Activated B cell treated with CpG ODN at 0.5 μM for 24 hours (primary cell): ENCODE data around the gene ZNF354B. TPM values are rescaled to one million over a fixed set of nuclear protein-coding genes. Genes with fewer than 3 reads are reported as not detected.
A peak's percentile ranks its signal among the peaks of the same experiment; 100 is the strongest.

Experiments
- ATAC-seq: fragments of 200-7000 bp; cut with Tn5 transposase; one replicate; pipeline ENCODE4 v1.10.0; 2021; ENCODE audit warnings: low read depth, mild to moderate bottlenecking, moderate library complexity
- CTCF ChIA-PET: fragments of 350-600 bp; sonication (Branson Sonifier 250); formaldehyde crosslinking; loops from one replicate; lab custom pipeline; 2021; ENCODE audit warnings: antibody characterized with exemption; lab: Charles Lee
- POLR2A ChIA-PET: fragments of 350-600 bp; sonication (Branson Sonifier 250); formaldehyde crosslinking; loops from one replicate; lab custom pipeline; 2021; ENCODE audit warnings: antibody characterized with exemption; lab: Charles Lee
- DNase-seq: peaks from one replicate; pipeline ENCODE4 v3.0.0; 2022
- H3K27ac Mint-ChIP-seq: one replicate; pipeline ENCODE4 v1.8.0; 2020; ENCODE audit warnings: mixed read lengths
- H3K27me3 Mint-ChIP-seq: one replicate; pipeline ENCODE4 v1.8.0; 2021; ENCODE audit warnings: mixed read lengths
- H3K36me3 Mint-ChIP-seq: one replicate; pipeline ENCODE4 v1.8.0; 2021; ENCODE audit warnings: low read depth, mixed read lengths
- H3K4me1 Mint-ChIP-seq: one replicate; pipeline ENCODE4 v1.8.0; 2021; ENCODE audit warnings: mixed read lengths
- H3K4me3 Mint-ChIP-seq: one replicate; pipeline ENCODE4 v1.8.0; 2020; ENCODE audit warnings: mild to moderate bottlenecking, mixed read lengths
- H3K9me3 Mint-ChIP-seq: one replicate; pipeline ENCODE4 v1.8.0; 2020; ENCODE audit warnings: mixed read lengths
- CTCF ChIP-seq: fragments of 200-600 bp; IDR thresholded peaks from one replicate; pipeline ENCODE4 v1.8.0; 2022; ENCODE audit warnings: antibody characterized with exemption, mild to moderate bottlenecking
- intact Hi-C: fragments of 100-400 bp; cut with micrococcal nuclease; formaldehyde crosslinking; loops from one replicate; pipeline ENCODE4 v1.15.1; 2024
- total RNA-seq: library from RNA; stranded (reverse); gene quantifications from 2 replicates; pipeline ENCODE4 v1.2.3, GENCODE V29; 2022

Gene ZNF354B
- total RNA-seq, 1 donor from 2014 or later: 20.0 TPM

GRCh38 chr5:178883815-178884430, 24.2 kb downstream of the ZNF354B start:
- Mint-ChIP-seq H3K9me3 (peaks cover 46% of the 10 kb centered on the region), H3K27ac (no peak overlapping the region), H3K4me3 (no peak overlapping the region), H3K27me3 (no peaks in the 10 kb centered on the region), H3K36me3 (peaks cover 88% of the 10 kb centered on the region), H3K4me1 (no peaks in the 10 kb centered on the region)
- ATAC-seq (no peak), DNase-seq (no peak)
- POLR2A ChIA-PET: no interaction called here
- no peak for TF ChIP-seq CTCF
- CTCF ChIA-PET: no interaction called here
- intact Hi-C loops: no loop called here

- intact Hi-C loops: loop anchor here (1.0 to 5.0 kb wide), 3 partner anchors 37 to 166 kb away; partner anchors contain the start of genes ZNF354B, ZNF354C and ZNF879
- H3K27ac Mint-ChIP-seq: no peak within 1 kb of the TSS
- DNase-seq (peak; percentile 41), ATAC-seq (peak; percentile 93)
- ChIA-PET POLR2A (interaction anchor here (0.7 to 1.4 kb wide), 2 partner anchors 36 to 169 kb away, joined by 4 to 6 read pairs; partner anchors contain the start of gene ZNF354B), CTCF (interaction anchor here (0.7 kb wide), 1 partner anchor 165 kb away, joined by 3 read pairs; no protein-coding TSS in a partner anchor)
- H3K27me3 Mint-ChIP-seq: no peaks in the 10 kb centered on the region
- H3K9me3 Mint-ChIP-seq: no peaks in the 10 kb centered on the region
- no peak for TF ChIP-seq CTCF
- H3K36me3 Mint-ChIP-seq: peaks cover 5% of the 10 kb centered on the region
- H3K4me3 Mint-ChIP-seq: peak within 1 kb of the TSS; percentile 82
- H3K4me1 Mint-ChIP-seq: peaks cover 12% of the 10 kb centered on the region
Measured at GRCh38 chr5:178895615-178896571, 36.1 kb downstream of the ZNF354B start, which contains the start of gene ZFP2. ZFP2 (plus strand) TSS chr5:178895913; CDS start chr5:178931314, 35,401 bp downstream.

GRCh38 chr5:178899289-178899688, 39.5 kb downstream of the ZNF354B start:
- ATAC-seq (no peak), DNase-seq (no peak)
- TF ChIP-seq CTCF: no peak
- H3K9me3 Mint-ChIP-seq: peaks cover 2% of the 10 kb centered on the region
- CTCF ChIA-PET: no interaction called here
- peaks cover 7% of the 10 kb centered on the region for H3K36me3 Mint-ChIP-seq
- no peak overlapping the region for H3K4me3 Mint-ChIP-seq
- no peaks in the 10 kb centered on the region for H3K27me3 Mint-ChIP-seq
- POLR2A ChIA-PET: no interaction called here
- H3K4me1 Mint-ChIP-seq: peaks cover 20% of the 10 kb centered on the region
- intact Hi-C loops: loop anchor here (5.0 kb wide), 1 partner anchor 163 kb away; the partner anchor contains the start of gene ZNF354C
- H3K27ac Mint-ChIP-seq: no peak overlapping the region

- no peak for DNase-seq
- Mint-ChIP-seq H3K9me3 (peaks cover 2% of the 10 kb centered on the region), H3K27me3 (no peaks in the 10 kb centered on the region), H3K4me1 (peaks cover 10% of the 10 kb centered on the region), H3K27ac (no peak overlapping the region), H3K36me3 (peaks cover 14% of the 10 kb centered on the region), H3K4me3 (no peak overlapping the region)
- TF ChIP-seq CTCF: no peak
- ATAC-seq: no peak
- ChIA-PET CTCF (no interaction called here), POLR2A (no interaction called here)
- intact Hi-C loops: no loop called here
Measured at GRCh38 chr5:178902849-178903248, 43.1 kb downstream of the ZNF354B start.
